ENCODE measurements around the gene CDK5RAP3.

DNA sequence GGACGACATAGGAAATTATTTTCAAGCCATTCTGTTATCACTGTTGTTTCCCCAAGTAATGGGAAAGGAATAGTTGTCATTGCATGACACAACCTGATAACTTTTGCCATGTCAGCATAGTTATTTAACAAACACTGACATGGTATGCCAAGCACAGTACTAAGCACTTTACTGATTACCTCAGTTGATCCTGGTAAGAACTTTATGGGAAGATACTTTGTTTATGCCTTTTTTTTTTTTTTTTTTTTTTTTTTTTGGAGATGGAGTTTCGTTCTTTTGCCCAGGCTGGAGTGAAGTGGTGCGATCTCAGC, 45.3 kb upstream of the CDK5RAP3 start:
- TF ChIP-seq, protein P1, sequence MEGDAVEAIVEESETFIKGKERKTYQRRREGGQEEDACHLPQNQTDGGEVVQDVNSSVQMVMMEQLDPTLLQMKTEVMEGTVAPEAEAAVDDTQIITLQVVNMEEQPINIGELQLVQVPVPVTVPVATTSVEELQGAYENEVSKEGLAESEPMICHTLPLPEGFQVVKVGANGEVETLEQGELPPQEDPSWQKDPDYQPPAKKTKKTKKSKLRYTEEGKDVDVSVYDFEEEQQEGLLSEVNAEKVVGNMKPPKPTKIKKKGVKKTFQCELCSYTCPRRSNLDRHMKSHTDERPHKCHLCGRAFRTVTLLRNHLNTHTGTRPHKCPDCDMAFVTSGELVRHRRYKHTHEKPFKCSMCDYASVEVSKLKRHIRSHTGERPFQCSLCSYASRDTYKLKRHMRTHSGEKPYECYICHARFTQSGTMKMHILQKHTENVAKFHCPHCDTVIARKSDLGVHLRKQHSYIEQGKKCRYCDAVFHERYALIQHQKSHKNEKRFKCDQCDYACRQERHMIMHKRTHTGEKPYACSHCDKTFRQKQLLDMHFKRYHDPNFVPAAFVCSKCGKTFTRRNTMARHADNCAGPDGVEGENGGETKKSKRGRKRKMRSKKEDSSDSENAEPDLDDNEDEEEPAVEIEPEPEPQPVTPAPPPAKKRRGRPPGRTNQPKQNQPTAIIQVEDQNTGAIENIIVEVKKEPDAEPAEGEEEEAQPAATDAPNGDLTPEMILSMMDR (IDR thresholded peaks at IDR 0.05; ENCODE audit: poor library complexity, severe bottlenecking): no peak
- TF ChIP-seq EP300 (conservative IDR thresholded peaks at IDR 0.05; ENCODE audit: poor library complexity, severe bottlenecking): no peak
- no peak for TF ChIP-seq RAD21 (conservative IDR thresholded peaks at IDR 0.05)
